AG10803 (cell line): ENCODE measurements around the gene RPIA.
"Not testable (repeated sequence)": the region's sequence is repeated elsewhere in the genome, so short reads cannot be mapped to it uniquely, and the experiment has no call there.

ENCODE experiments used
- DNase-seq: peaks from one replicate; pipeline ENCODE4 v3.0.0; 2010; ENCODE audit warnings: low read depth
- H3K4me3 ChIP-seq: 2 replicates; pipeline ENCODE4 v1.5.1; 2011; ENCODE audit warnings: mild to moderate bottlenecking, low read length, control low read depth
- CTCF ChIP-seq: conservative IDR thresholded peaks from 2 replicates; pipeline ENCODE4 v1.5.1; 2011; ENCODE audit warnings: mild to moderate bottlenecking, low read length, control low read depth, inconsistent platforms

RPIA gene

DNA sequence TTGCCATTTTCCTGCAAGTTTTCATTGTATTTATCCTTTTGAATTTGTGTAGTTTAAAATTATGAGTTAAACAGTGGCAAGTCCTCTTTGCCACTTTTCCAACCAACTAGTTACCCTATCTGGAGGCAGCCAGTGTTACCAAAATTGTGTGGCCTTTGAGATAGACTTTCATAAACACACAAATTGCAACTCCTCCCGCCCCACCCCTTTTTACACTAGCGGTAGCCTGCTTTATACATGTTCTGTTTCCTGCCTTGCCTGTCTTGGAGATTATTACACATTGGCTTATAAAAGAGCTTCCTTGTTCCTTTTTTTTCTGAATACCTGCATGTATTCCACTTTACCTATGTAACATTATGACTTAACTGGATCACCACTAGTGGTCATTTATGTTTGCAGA, 56.5 kb downstream of the RPIA start:
- no peak overlapping the region for H3K4me3 ChIP-seq
- TF ChIP-seq CTCF = no peak
- DNase-seq = no peak

- TF ChIP-seq CTCF = no peak
- no peak overlapping the region for H3K4me3 ChIP-seq
- no peak for DNase-seq
Observed at GRCh38 chr2:88751768-88752167, 60.3 kb downstream of the RPIA start.

DNA sequence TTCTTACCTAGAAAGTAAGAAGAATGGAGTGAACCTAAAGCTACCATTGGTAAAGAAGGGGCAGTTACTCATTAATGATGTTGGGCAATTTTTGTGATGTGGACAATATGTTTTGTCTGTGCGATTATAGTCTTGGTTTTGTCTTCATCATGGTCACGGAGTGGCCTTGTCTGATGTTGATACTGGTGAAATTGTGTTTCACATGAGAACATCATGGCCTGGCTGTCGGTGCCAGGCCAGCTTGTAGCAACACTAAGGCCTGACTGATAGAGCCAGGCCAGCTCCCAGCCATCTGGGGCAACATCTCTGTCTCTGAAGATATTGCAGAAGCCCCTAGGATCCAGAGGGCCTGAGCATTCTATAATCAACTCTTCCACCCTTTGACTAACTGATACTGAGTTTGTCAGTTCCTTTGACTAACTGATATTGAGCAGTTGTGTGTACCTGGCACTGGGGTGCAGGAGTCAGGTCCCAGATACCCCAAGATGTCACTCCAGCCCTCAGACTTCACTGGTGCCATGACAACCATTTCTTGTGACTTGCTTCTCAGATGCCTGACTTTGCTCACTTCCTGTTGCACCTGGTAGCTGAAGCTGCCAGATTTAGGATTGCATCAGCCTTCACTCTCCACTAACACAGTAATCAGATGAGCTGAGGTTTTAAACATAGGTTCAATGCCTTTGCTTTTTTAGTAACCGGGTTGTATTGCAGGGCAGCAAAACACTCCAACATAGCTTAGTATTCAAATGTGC, 62.5 kb downstream of the RPIA start:
- TF ChIP-seq CTCF = no peak
- peak; percentile 20 for DNase-seq
- no peak overlapping the region for H3K4me3 ChIP-seq

DNA sequence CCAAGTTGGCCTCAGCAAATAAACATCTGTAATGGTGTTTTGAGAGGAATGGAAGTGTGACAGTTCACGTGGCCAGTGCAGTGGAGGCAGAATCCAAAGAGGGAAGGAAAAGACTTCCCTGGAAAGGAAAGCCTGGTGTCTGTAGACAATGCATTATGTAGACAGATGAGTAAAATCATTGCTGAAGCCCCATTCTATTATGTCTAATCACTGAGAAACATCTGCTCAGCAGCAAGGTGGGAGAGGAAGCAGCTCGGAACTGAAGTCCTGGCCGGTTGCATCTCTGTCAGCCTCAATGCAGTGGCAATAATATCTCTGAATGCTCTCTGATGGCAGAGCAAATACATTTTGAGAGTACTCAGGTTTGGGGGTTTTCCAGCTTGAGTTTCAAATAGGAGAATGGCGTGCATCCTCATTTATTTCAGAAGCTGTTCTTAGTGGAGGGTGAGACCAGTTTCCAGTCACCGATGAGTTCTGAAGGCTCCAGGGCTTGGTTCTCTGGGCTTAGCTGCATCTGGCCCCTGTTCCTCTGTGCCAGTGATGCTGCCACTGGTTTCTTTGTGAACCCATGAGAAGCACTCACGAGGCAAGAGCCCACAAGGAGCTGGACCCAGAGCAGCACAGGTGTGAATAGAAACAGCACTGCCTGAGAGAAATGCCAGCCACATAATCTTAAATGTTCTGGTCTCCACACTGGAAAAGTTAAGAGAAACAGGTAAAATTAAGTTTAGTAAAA, 63.3 kb downstream of the RPIA start:
- no peak overlapping the region for H3K4me3 ChIP-seq
- no peak for TF ChIP-seq CTCF
- no peak for DNase-seq

GRCh38 chr2:88755836-88756235, 64.4 kb downstream of the RPIA start:
- H3K4me3 ChIP-seq = no peak overlapping the region
- no peak for TF ChIP-seq CTCF
- no peak for DNase-seq

DNA sequence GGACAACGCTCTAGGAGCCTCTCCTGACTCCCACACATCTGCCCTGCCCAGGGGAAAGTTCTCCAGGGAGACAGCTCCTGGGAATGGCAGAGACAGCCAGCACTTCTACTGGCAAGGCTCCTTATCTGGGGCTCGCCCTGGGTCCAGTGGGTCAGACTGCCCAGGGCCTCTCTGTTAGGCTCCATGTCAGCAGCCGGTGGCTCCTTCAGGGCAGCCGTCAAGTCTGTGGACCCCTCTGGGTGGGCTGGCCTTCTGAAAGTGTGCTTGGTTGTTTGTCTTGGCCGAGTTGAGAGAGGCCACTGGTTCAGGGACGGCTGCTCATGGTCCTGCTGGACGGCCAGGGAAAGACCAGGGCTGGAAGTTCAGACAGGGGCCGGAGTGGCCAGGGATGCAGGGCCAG, 65.6 kb downstream of the RPIA start:
- DNase-seq = no peak
- H3K4me3 ChIP-seq = no peak overlapping the region
- no peak for TF ChIP-seq CTCF

GRCh38 chr2:88758702-88759101, 67.2 kb downstream of the RPIA start:
- DNase-seq, H3K4me3 ChIP-seq: not testable (repeated sequence)
